Measurements from ENCODE around the gene ADORA2B. TPM values are rescaled to one million over a fixed set of nuclear protein-coding genes. Genes with fewer than 3 reads are reported as not detected.

ADORA2B gene
- total and polyA plus RNA-seq, 2 of the 8 experiments (the other 6 are each of a cell fraction or from before 2014, with no cell fraction given) = 2.6 to 8.2 TPM

DNA sequence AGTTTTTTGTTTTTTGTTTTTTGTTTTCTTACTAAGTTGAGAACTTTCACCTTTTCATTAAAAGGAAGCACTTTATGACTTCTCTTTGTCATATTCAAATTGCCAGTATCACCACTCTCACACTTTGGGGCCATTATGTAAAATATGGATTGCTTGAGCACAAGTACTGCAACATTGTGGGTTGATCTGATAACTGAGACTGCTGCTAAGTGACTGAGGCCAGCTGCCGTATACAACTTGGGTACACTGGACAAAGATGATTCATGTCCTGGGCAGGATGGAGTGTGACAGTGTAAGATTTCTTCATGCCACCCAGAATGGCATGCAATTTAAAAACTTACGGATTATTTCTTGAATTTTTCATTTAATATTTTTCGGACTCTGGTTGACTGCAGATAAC, 62.5 kb downstream of the ADORA2B start:
- no peak overlapping the region for H4K91ac ChIP-seq (replicated peaks; ENCODE audit: insufficient read length, low read length)
- H3K4me3 ChIP-seq (ENCODE audit: extremely low read depth in 1 of 4, insufficient read depth in 2 of 4, low read depth in 3 of 4, low read length in 4 of 4) = no peak overlapping the region
- no peak overlapping the region for H3K27ac ChIP-seq (ENCODE audit: low read depth, low read length)
- H3K79me1 ChIP-seq (ENCODE audit: low read depth, low read length) = no peaks in the 10 kb centered on the region
- H2BK120ac ChIP-seq (replicated peaks; ENCODE audit: low read depth, low read length) = no peak overlapping the region
- POLR2A ChIA-PET (ENCODE audit: partially characterized antibody) = no interaction called here
- H3K56ac ChIP-seq (replicated peaks; ENCODE audit: insufficient read length, low read depth, low read length) = no peak overlapping the region
- peaks cover 0 to 2% of the 10 kb centered on the region in 2 experiments for H4K20me1 ChIP-seq (replicated peaks in 1 of 2; ENCODE audit: control insufficient read depth in 1 of 2, insufficient read depth in 2 of 2, low read length in 2 of 2)
- no peaks in the 10 kb centered on the region for H3K23me2 ChIP-seq (ENCODE audit: low read depth, low read length)
- no peaks in the 10 kb centered on the region; a peak in 1 of 4 replicates for H3K9me3 ChIP-seq (ENCODE audit: insufficient read depth in 2 of 2, low read depth in 1 of 2, low read length in 1 of 2)
- no peak overlapping the region for H4K8ac ChIP-seq (ENCODE audit: extremely low read depth, insufficient read depth, low read length)
- no peak overlapping the region for H2BK15ac ChIP-seq (ENCODE audit: low read length)
- no peak overlapping the region for H3K18ac ChIP-seq (ENCODE audit: extremely low read depth, low read length)
- DNase-seq (ENCODE audit: low read depth in 1 of 2, low spot score in 2 of 2) (no peak), FAIRE-seq (no peak)
- H2AFZ ChIP-seq (ENCODE audit: low read length) = no peak overlapping the region
- no peak overlapping the region for H2BK12ac ChIP-seq (ENCODE audit: low read depth, low read length)
- peaks cover 0 to 6% of the 10 kb centered on the region in 2 experiments; a peak in 3 of 4 replicates for H3K79me2 ChIP-seq (ENCODE audit: control insufficient read depth in 1 of 2, insufficient read depth in 2 of 2, low read length in 2 of 2)
- peaks cover 41 to 74% (median 64%) of the 10 kb centered on the region in 4 experiments for H3K36me3 ChIP-seq (ENCODE audit: control insufficient read depth in 2 of 4, insufficient read depth in 4 of 4, low read length in 3 of 4)
- no peak overlapping the region for H2AK5ac ChIP-seq (ENCODE audit: low read depth, low read length)
- no peak overlapping the region for H2BK5ac ChIP-seq (ENCODE audit: low read depth, low read length)
- H4K5ac ChIP-seq (ENCODE audit: insufficient read length, low read depth, low read length) = no peak overlapping the region
- CTCF ChIA-PET (ENCODE audit: partially characterized antibody) = no interaction called here
- H3K27me3 ChIP-seq (replicated peaks in 1 of 4; ENCODE audit: control insufficient read depth in 3 of 4, extremely low read depth in 1 of 4, insufficient read depth in 3 of 4, low read length in 3 of 4) = no peaks in the 10 kb centered on the region
- no peaks in the 10 kb centered on the region; a peak in 1 of 7 replicates for H3K4me1 ChIP-seq (replicated peaks in 1 of 4; ENCODE audit: control insufficient read depth in 3 of 4, insufficient read depth in 4 of 4, low read length in 3 of 4)
- no peak overlapping the region for H3K9ac ChIP-seq (replicated peaks in 1 of 4; ENCODE audit: extremely low read depth in 1 of 4, low read depth in 3 of 4, low read length in 3 of 4)
- no peak overlapping the region for H3K14ac ChIP-seq (ENCODE audit: insufficient read length)
- H2BK20ac ChIP-seq (ENCODE audit: low read length) = no peak overlapping the region
- H3K23ac ChIP-seq (ENCODE audit: insufficient read length) = no peak overlapping the region
- no peak overlapping the region for H3K4ac ChIP-seq (replicated peaks; ENCODE audit: insufficient read length, low read depth, low read length)
- no peak overlapping the region for H3K4me2 ChIP-seq (ENCODE audit: insufficient read depth in 1 of 2, low read depth in 2 of 2, low read length in 2 of 2)
- WGBS, 2 experiments (ENCODE audit: extremely low coverage in 1 of 2, insufficient coverage in 1 of 2, insufficient read length in 1 of 2, insufficient replicate concordance in 2 of 2, low coverage in 1 of 2, low lambda C conversion rate in 2 of 2, missing lambda C conversion rate in 1 of 2) = 91% methylated on average over 3 of the region's 3 CpGs; no CpG with 5 or more reads in 1 of the 2 experiments
- TF ChIP-seq RNF2 (IDR thresholded peaks at IDR 0.05; ENCODE audit: borderline replicate concordance, low read depth, low read length, missing control alignments, poor library complexity, severe bottlenecking) (no peak), POLR2A (IDR thresholded peaks at IDR 0.05; ENCODE audit: control extremely low read depth in 1 of 2, low read depth in 2 of 2, low read length in 2 of 2) (no peak), KDM5A (IDR thresholded peaks at IDR 0.05; ENCODE audit: low read length) (no peak), EP300 (IDR thresholded peaks at IDR 0.05; ENCODE audit: borderline replicate concordance in 1 of 2, low read depth in 2 of 2, low read length in 2 of 2) (no peak), JUN (IDR thresholded peaks at IDR 0.05; ENCODE audit: low read depth, low read length) (no peak), PHF8 (conservative IDR thresholded peaks at IDR 0.05; ENCODE audit: low read depth, low read length) (no peak), ASH2L (IDR thresholded peaks at IDR 0.05; ENCODE audit: low read length) (no peak), CHD1 (IDR thresholded peaks at IDR 0.05; ENCODE audit: low read depth, low read length) (no peak), CBX8 (IDR thresholded peaks at IDR 0.05; ENCODE audit: borderline replicate concordance, low read depth, low read length) (no peak), YY1 (IDR thresholded peaks at IDR 0.05; ENCODE audit: low read depth, low read length) (no peak), TBP (IDR thresholded peaks at IDR 0.05; ENCODE audit: low read depth, low read length) (no peak), RBBP5 (IDR thresholded peaks at IDR 0.05; ENCODE audit: borderline replicate concordance, low read depth, low read length) (no peak), POU5F1 (IDR thresholded peaks at IDR 0.05; ENCODE audit: low read depth, low read length) (no peak), CTBP2 (IDR thresholded peaks at IDR 0.05; ENCODE audit: borderline replicate concordance, insufficient read depth, insufficient read length, low read length) (no peak), BRCA1 (IDR thresholded peaks at IDR 0.05; ENCODE audit: low read depth, low read length) (no peak)
